ENCODE data around the gene ALPI.

DNA sequence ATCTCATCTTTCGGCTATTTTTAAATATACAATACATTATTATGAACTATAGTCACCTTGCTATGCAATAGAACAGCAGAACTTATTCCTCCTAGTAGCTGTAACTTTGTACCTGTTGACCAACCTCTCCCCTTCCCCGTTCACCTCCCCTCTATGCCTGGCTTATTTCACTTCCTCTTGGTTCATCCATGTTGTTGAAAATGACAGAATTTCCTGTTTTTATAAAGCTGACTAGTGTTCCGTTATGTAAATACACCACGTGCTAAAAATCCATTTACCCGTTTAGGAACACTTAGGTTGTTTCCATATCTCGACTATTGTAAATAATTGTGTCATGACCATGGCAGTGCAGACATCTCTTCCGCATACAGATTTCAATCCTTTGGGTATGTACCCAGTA is 10.3 kb downstream of the ALPI start:
- TF ChIP-seq CTCF (IDR thresholded peaks at IDR 0.05) (no peak), EZH2 (IDR thresholded peaks at IDR 0.05; ENCODE audit: borderline replicate concordance, insufficient read depth, low read depth, low read length, poor library complexity, severe bottlenecking) (no peak)

Measured in B cell (primary cell).